Peyer's patch (tissue), 4 donors: ENCODE data around the gene TAS2R10. TPM values are rescaled to one million over a fixed set of nuclear protein-coding genes. Genes with fewer than 3 reads are reported as not detected.

Experiments used
- DNase-seq, 3 donors: peaks; one replicate each; pipeline ENCODE4 v3.0.0-alpha.2; 2017 to 2019
- H3K27ac ChIP-seq, 4 donors: fragments of 200-600 bp; sonication (generic); one replicate each; pipeline ENCODE4 v1.5.1; 2016 to 2019
- H3K27me3 ChIP-seq, 2 donors: fragments of 200-600 bp; sonication (generic); one replicate each; pipeline ENCODE4 v1.5.1; 2019
- H3K36me3 ChIP-seq, 3 donors: fragments of 200-600 bp; sonication (generic); one replicate each; pipeline ENCODE4 v1.5.1; 2016 to 2019
- H3K4me1 ChIP-seq, 4 donors: fragments of 200-600 bp; sonication (generic); one replicate each; pipeline ENCODE4 v1.5.1; 2016 to 2019
- H3K4me3 ChIP-seq, 4 donors: fragments of 200-600 bp; sonication (generic); 1 replicate in 3 of 4; 2 replicates in 1 of 4; pipeline ENCODE4 v1.5.1; 2016 to 2019; ENCODE audit warnings: mild to moderate bottlenecking in 1 of 4
- H3K9me3 ChIP-seq, 4 donors: fragments of 200-600 bp; sonication (generic); one replicate each; pipeline ENCODE4 v1.5.1; 2016 to 2019; ENCODE audit warnings: mild to moderate bottlenecking in 1 of 4
- POLR2A ChIP-seq, 2 donors: fragments of 450-650 bp; IDR thresholded peaks; one replicate each; pipeline ENCODE4 v1.5.1; 2017; ENCODE audit warnings: antibody characterized with exemption in 2 of 2, mild to moderate bottlenecking in 2 of 2, moderate library complexity in 2 of 2
- total RNA-seq, 4 donors: library from RNA; depleted of rRNA; stranded (reverse); fragments of >200 nt; gene quantifications; one replicate each; pipeline ENCODE4 v1.1.0, GENCODE V29; 2016
- TF ChIP-seq, protein P1 (sequence below), 6 experiments: fragments of 450-650 bp in 4 of 6; fragments of 200-600 bp in 2 of 6; sonication (generic) in 1 of 6; IDR thresholded peaks; one replicate each; pipeline ENCODE4 v1.5.1; 2017 to 2019; ENCODE audit warnings: antibody characterized with exemption in 6 of 6, mild to moderate bottlenecking in 3 of 6, moderate library complexity in 1 of 6

The TAS2R10 gene
- total RNA-seq, 4 donors from 2014 or later: not detected

DNA sequence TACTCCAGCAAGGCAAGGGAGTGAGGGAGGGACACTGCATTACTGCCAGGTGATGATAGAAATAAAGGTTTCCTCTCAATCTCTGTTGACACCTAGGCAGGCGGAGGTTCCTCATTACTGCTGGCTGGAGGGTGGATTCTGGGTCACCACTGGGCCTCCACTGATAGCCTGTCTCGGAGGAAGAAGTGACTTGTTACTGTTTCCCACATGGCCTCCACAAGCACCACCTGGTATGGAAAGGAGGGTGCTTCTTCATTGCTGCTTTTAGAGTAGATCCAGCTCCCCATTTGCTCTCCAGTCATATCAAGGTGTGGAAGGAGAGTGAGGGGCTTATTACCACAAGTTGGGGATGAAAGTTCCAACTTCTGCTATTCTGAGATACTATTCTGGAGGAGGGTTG lies 16.7 kb upstream of the TAS2R10 start:
- H3K36me3 ChIP-seq: no peaks in the 10 kb centered on the region
- no peaks in the 10 kb centered on the region for H3K9me3 ChIP-seq
- no peaks in the 10 kb centered on the region for H3K4me1 ChIP-seq

DNA sequence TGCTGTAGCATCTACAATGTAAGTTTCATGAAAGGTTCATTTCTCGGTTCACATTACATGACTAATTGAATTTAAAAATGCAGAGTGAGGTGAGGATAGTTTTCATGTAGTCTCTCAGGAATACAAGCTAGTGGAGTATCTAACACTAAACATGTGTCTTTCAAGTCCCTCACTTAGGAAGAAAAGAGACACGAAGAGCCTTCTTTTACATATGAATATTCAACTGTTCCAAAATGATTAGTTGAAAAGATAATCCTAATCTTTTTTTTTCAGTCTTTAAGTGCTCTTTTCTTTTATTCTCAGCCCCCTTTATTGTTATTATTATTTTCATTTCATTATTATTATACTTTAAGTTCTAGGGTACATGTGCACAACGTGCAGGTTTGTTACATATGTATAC lies 12.3 kb upstream of the TAS2R10 start:
- Histone ChIP-seq H3K27ac (no peak overlapping the region), H3K4me1 (no peaks in the 10 kb centered on the region)

More for the DNA sequence above, 16.7 kb upstream of the TAS2R10 start:
- DNase-seq: no peak
- H3K27ac ChIP-seq: no peak overlapping the region
- no peak for TF ChIP-seq POLR2A (IDR thresholded peaks at IDR 0.05)
- TF ChIP-seq, protein P1, sequence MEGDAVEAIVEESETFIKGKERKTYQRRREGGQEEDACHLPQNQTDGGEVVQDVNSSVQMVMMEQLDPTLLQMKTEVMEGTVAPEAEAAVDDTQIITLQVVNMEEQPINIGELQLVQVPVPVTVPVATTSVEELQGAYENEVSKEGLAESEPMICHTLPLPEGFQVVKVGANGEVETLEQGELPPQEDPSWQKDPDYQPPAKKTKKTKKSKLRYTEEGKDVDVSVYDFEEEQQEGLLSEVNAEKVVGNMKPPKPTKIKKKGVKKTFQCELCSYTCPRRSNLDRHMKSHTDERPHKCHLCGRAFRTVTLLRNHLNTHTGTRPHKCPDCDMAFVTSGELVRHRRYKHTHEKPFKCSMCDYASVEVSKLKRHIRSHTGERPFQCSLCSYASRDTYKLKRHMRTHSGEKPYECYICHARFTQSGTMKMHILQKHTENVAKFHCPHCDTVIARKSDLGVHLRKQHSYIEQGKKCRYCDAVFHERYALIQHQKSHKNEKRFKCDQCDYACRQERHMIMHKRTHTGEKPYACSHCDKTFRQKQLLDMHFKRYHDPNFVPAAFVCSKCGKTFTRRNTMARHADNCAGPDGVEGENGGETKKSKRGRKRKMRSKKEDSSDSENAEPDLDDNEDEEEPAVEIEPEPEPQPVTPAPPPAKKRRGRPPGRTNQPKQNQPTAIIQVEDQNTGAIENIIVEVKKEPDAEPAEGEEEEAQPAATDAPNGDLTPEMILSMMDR (IDR thresholded peaks at IDR 0.05): no peak
- no peaks in the 10 kb centered on the region for H3K27me3 ChIP-seq
- no peak overlapping the region for H3K4me3 ChIP-seq

DNA sequence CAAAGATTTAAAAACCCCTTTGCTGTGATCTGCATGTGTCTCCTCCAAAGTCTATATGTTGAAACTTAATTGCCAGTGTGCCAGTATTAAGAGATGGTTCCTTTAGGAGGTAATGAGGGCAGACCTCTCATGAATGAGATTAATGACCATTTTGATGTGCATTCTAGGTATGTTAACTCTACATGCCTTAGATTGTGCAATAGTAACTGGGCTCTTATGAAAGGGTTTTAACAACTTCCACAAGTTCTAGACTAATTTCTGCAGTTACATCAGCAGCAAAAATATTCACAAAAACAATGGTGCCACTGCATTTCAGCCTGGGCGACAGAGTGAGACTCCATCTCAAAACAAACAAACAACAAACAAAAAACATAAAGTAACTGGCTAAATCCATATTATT lies 3.8 kb upstream of the TAS2R10 start:
- no peak for DNase-seq
- no peaks in the 10 kb centered on the region for H3K27me3 ChIP-seq
- no peaks in the 10 kb centered on the region for H3K4me1 ChIP-seq
- no peak overlapping the region for H3K27ac ChIP-seq
- H3K9me3 ChIP-seq: no peaks in the 10 kb centered on the region
- H3K4me3 ChIP-seq: no peak overlapping the region
- H3K36me3 ChIP-seq: no peaks in the 10 kb centered on the region
- TF ChIP-seq POLR2A (IDR thresholded peaks at IDR 0.05): no peak
- TF ChIP-seq, protein P1 (IDR thresholded peaks at IDR 0.05): no peak

More for the DNA sequence above, 12.3 kb upstream of the TAS2R10 start:
- Histone ChIP-seq H3K4me3 (no peak overlapping the region), H3K27me3 (no peaks in the 10 kb centered on the region), H3K9me3 (no peaks in the 10 kb centered on the region), H3K36me3 (no peaks in the 10 kb centered on the region)
- TF ChIP-seq POLR2A (IDR thresholded peaks at IDR 0.05): no peak
- TF ChIP-seq, protein P1 (IDR thresholded peaks at IDR 0.05): no peak
- DNase-seq: no peak

DNA sequence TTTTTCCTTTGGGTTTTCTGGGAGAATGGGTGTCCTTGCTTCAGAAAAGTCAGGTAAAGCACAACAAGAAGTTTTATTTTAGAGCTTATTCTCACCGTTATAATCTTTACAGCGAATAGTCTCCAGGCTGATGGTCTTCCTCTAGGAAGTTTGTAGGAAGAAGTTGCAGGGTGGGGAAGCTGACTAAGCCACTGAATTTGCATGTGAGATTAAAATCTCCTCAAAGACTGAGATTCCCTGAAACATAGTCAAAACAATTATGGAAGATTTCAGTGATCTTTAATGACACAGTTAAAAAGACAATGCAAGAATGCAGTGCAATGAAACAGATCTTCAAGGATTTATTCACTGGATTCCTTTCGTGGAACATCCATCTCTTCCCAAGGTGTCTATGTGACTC lies 1.2 kb downstream of the TAS2R10 start:
- no peak for TF ChIP-seq POLR2A (IDR thresholded peaks at IDR 0.05)
- TF ChIP-seq, protein P1 (IDR thresholded peaks at IDR 0.05): no peak
- DNase-seq: no peak
- no peaks in the 10 kb centered on the region for H3K4me1 ChIP-seq
- H3K4me3 ChIP-seq: no peak overlapping the region
- no peak overlapping the region for H3K27ac ChIP-seq
- H3K27me3 ChIP-seq: no peaks in the 10 kb centered on the region
- no peaks in the 10 kb centered on the region for H3K9me3 ChIP-seq
- no peaks in the 10 kb centered on the region for H3K36me3 ChIP-seq

DNA sequence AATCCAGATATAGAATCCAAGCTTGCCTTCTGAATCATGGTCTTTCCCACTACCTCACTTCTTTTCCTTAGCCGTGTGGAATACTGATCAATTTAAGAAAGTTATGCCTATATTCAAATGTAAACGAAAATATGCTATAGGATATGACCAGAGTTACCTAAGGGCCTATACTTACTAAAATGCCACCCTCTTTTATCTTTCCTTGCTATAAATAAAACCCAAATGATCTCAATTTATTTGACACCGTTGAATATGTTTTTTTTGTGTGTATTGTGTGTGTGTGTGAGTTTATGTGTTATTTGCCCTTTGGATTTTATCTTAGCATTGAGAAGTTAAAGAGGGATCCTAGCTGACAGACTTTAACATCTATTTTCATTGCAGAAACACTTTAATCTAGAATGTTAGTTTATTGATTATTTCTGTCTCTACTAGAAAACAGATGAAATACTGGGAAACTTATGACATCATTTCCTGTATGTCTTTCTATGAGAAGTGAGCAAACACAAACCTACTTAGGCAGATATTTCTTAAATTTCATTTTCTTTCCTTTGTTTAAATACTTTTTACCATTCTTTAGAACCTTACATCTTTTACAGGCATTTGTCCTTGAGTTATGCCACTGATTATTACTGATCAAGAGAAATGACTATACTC lies 14.1 kb downstream of the TAS2R10 start:
- H3K36me3 ChIP-seq: no peaks in the 10 kb centered on the region
- TF ChIP-seq POLR2A (IDR thresholded peaks at IDR 0.05): no peak
- TF ChIP-seq, protein P1 (IDR thresholded peaks at IDR 0.05): no peak
- H3K9me3 ChIP-seq: no peaks in the 10 kb centered on the region
- no peaks in the 10 kb centered on the region for H3K27me3 ChIP-seq
- H3K27ac ChIP-seq: no peak overlapping the region
- no peak overlapping the region for H3K4me3 ChIP-seq
- no peaks in the 10 kb centered on the region for H3K4me1 ChIP-seq
- DNase-seq: no peak

DNA sequence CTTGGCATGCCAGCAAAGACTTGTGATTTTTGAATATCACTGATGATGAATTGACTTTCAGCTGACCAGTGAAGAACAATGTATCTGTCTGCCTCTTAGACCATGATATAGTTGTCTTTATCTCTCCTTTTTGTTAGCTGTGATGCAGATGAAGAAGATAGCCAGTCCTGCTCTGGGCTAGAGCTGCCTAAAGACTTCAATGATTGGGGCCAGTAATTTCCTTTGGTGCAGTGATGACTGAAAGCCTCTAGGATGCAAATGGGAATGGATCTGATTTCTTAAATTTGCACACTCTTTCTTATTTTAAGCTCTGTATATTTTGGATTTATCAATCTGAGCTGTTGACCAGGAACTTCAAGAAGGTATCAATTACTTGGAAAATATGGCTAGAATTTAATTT lies 16.1 kb downstream of the TAS2R10 start, which contains the start of gene TAS2R9:
TAS2R9 (minus strand) TSS at position 101 of the 400 bp plus-strand sequence; CDS start at position 8, 93 bp downstream.
- TF ChIP-seq, protein P1 (IDR thresholded peaks at IDR 0.05): no peak
- TF ChIP-seq POLR2A (IDR thresholded peaks at IDR 0.05): no peak
- Histone ChIP-seq H3K9me3 (no peaks in the 10 kb centered on the region), H3K27me3 (no peaks in the 10 kb centered on the region), H3K4me1 (no peaks in the 10 kb centered on the region), H3K36me3 (no peaks in the 10 kb centered on the region), H3K4me3 (no peak within 1 kb of the TSS), H3K27ac (no peak within 1 kb of the TSS)
- no peak for DNase-seq
